WTC11 (cell line): ENCODE results near the gene TMIGD1. TPM values are rescaled to one million over a fixed set of nuclear protein-coding genes. Genes with fewer than 3 reads are reported as not detected.

ENCODE experiments used
- ATAC-seq: fragments of 200-7000 bp; cut with Tn5 transposase; 2 replicates; pipeline ENCODE4 v1.10.0; 2021; ENCODE audit warnings: mild to moderate bottlenecking, moderate library complexity
- CTCF ChIA-PET: fragments of 300-600 bp; sonication (Branson Sonifier 250); formaldehyde crosslinking; loops from one replicate; lab custom pipeline; 2021; ENCODE audit warnings: antibody characterized with exemption; lab: Charles Lee
- POLR2A ChIA-PET: fragments of 350-600 bp; sonication (Branson Sonifier 250); formaldehyde crosslinking; loops from one replicate; lab custom pipeline; 2021; ENCODE audit warnings: antibody characterized with exemption; lab: Charles Lee
- DNase-seq: peaks from one replicate; pipeline ENCODE4 v3.0.0; 2021; ENCODE audit warnings: low spot score
- H3K27ac Mint-ChIP-seq: 2 replicates; pipeline ENCODE4 v1.8.0; 2021; ENCODE audit warnings: mixed read lengths
- H3K27me3 Mint-ChIP-seq: 2 replicates; pipeline ENCODE4 v1.8.0; 2021; ENCODE audit warnings: low read depth, mild to moderate bottlenecking, moderate library complexity, mixed read lengths
- H3K36me3 Mint-ChIP-seq: 2 replicates; pipeline ENCODE4 v1.8.0; 2021; ENCODE audit warnings: mixed read lengths
- H3K4me1 Mint-ChIP-seq: 2 replicates; pipeline ENCODE4 v1.8.0; 2022; ENCODE audit warnings: mixed read lengths
- H3K4me3 Mint-ChIP-seq: 2 replicates; pipeline ENCODE4 v1.8.0; 2021; ENCODE audit warnings: mild to moderate bottlenecking, moderate library complexity, mixed read lengths
- H3K9me3 Mint-ChIP-seq: 2 replicates; pipeline ENCODE4 v1.8.0; 2021; ENCODE audit warnings: mixed read lengths
- ARID4B ChIP-seq: sonication (generic); formaldehyde crosslinking; IDR thresholded peaks from 2 replicates; pipeline ENCODE4 v1.8.0; 2023; ENCODE audit warnings: missing genetic modification reagents, mild to moderate bottlenecking, borderline replicate concordance
- CBFB ChIP-seq: sonication (generic); formaldehyde crosslinking; IDR thresholded peaks from 2 replicates; pipeline ENCODE4 v1.8.1; 2022; ENCODE audit warnings: mild to moderate bottlenecking, low read depth, missing genetic modification reagents
- CDX4 ChIP-seq: fragments of 250-450 bp; sonication (Bioruptor Pico); IDR thresholded peaks from 2 replicates; pipeline ENCODE4 v1.9.0; 2021; ENCODE audit warnings: moderate library complexity, mild to moderate bottlenecking, inconsistent platforms, borderline replicate concordance
- FOXP1 ChIP-seq: sonication (generic); formaldehyde crosslinking; IDR thresholded peaks from 2 replicates; pipeline ENCODE4 v1.8.0; 2022; ENCODE audit warnings: missing genetic modification reagents, mild to moderate bottlenecking, moderate library complexity, borderline replicate concordance
- HMGA2 ChIP-seq: fragments of 250-450 bp; sonication (Bioruptor Pico); IDR thresholded peaks from 2 replicates; pipeline ENCODE4 v1.4.0; 2021; ENCODE audit warnings: mild to moderate bottlenecking, moderate library complexity
- JAZF1 ChIP-seq: fragments of 250-450 bp; sonication (Bioruptor Pico); IDR thresholded peaks from 2 replicates; pipeline ENCODE4 v1.9.0; 2021; ENCODE audit warnings: moderate library complexity, mild to moderate bottlenecking, inconsistent platforms
- KAT7 ChIP-seq: sonication (generic); formaldehyde crosslinking; IDR thresholded peaks from 2 replicates; pipeline ENCODE4 v1.8.1; 2023; ENCODE audit warnings: missing genetic modification reagents, mild to moderate bottlenecking, borderline replicate concordance
- NR1H2 ChIP-seq: sonication (generic); formaldehyde crosslinking; IDR thresholded peaks from 2 replicates; pipeline ENCODE4 v1.9.0; 2021; ENCODE audit warnings: mild to moderate bottlenecking, moderate library complexity, missing genetic modification reagents
- PRDM15 ChIP-seq: sonication (generic); formaldehyde crosslinking; IDR thresholded peaks from 2 replicates; pipeline ENCODE4 v1.8.0; 2022; ENCODE audit warnings: missing genetic modification reagents
- RELA ChIP-seq: sonication (generic); formaldehyde crosslinking; IDR thresholded peaks from 2 replicates; pipeline ENCODE4 v1.8.1; 2022; ENCODE audit warnings: missing genetic modification reagents, mild to moderate bottlenecking, borderline replicate concordance
- SMAD3 ChIP-seq: sonication (generic); formaldehyde crosslinking; IDR thresholded peaks from 2 replicates; pipeline ENCODE4 v1.8.0; 2022; ENCODE audit warnings: missing genetic modification reagents, mild to moderate bottlenecking, borderline replicate concordance
- USF2 ChIP-seq: sonication (generic); formaldehyde crosslinking; IDR thresholded peaks from 2 replicates; pipeline ENCODE4 v1.8.1; 2023; ENCODE audit warnings: mild to moderate bottlenecking, missing genetic modification reagents, moderate library complexity
- ZMAT4 ChIP-seq: fragments of 250-450 bp; sonication (Bioruptor Pico); IDR thresholded peaks from 2 replicates; pipeline ENCODE4 v1.9.0; 2021; ENCODE audit warnings: mild to moderate bottlenecking
- ZNF317 ChIP-seq: sonication (generic); formaldehyde crosslinking; IDR thresholded peaks from 2 replicates; pipeline ENCODE4 v1.8.1; 2023; ENCODE audit warnings: low read depth, mild to moderate bottlenecking, moderate library complexity, missing genetic modification reagents, borderline replicate concordance
- ZNF423 ChIP-seq: fragments of 250-450 bp; sonication (Bioruptor Pico); IDR thresholded peaks from 2 replicates; pipeline ENCODE4 v2.1.2; 2022; ENCODE audit warnings: mild to moderate bottlenecking, moderate library complexity
- ZNF671 ChIP-seq: fragments of 250-450 bp; sonication (Bioruptor Pico); IDR thresholded peaks from 2 replicates; pipeline ENCODE4 v1.8.0; 2021; ENCODE audit warnings: mild to moderate bottlenecking
- total RNA-seq: library from RNA; stranded (reverse); gene quantifications from 3 replicates; pipeline ENCODE4 v1.2.3, GENCODE V29; 2021

Gene TMIGD1
- total RNA-seq, 1 experiment from 2014 or later: not detected

GRCh38 chr17:30314474-30314873 is 19.4 kb downstream of the TMIGD1 start:
- H3K27me3 Mint-ChIP-seq: no peaks in the 10 kb centered on the region
- no peaks in the 10 kb centered on the region for H3K9me3 Mint-ChIP-seq
- TF ChIP-seq RELA (CRISPR knock-in tag) (no peak), ZNF671 (CRISPR knock-in tag) (no peak), KAT7 (CRISPR knock-in tag) (no peak)
- DNase-seq (no peak), ATAC-seq (no peak)
- H3K27ac Mint-ChIP-seq: no peak overlapping the region
- CTCF ChIA-PET: interaction anchor here (0.6 kb wide), 1 partner anchor 22 kb away, joined by 4 read pairs; no protein-coding TSS in a partner anchor
- no peaks in the 10 kb centered on the region for H3K36me3 Mint-ChIP-seq
- POLR2A ChIA-PET: no interaction called here
- no peak overlapping the region for H3K4me3 Mint-ChIP-seq
- no peaks in the 10 kb centered on the region for H3K4me1 Mint-ChIP-seq

GRCh38 chr17:30312226-30312625 is 21.6 kb downstream of the TMIGD1 start:
- Mint-ChIP-seq H3K9me3 (no peaks in the 10 kb centered on the region), H3K4me3 (no peak overlapping the region), H3K27ac (no peak overlapping the region), H3K27me3 (no peaks in the 10 kb centered on the region), H3K36me3 (no peaks in the 10 kb centered on the region), H3K4me1 (no peaks in the 10 kb centered on the region)
- no peak for DNase-seq
- ChIA-PET POLR2A (no interaction called here), CTCF (no interaction called here)
- ATAC-seq: no peak
- 0 out of 2 replicates have a peak, but pooled peaks have one; percentile 22 for TF ChIP-seq PRDM15 (CRISPR knock-in tag)
- no peak for TF ChIP-seq HMGA2

GRCh38 chr17:30310562-30310961 is 23.3 kb downstream of the TMIGD1 start:
- Mint-ChIP-seq H3K27ac (no peak overlapping the region), H3K4me1 (no peaks in the 10 kb centered on the region), H3K36me3 (no peaks in the 10 kb centered on the region), H3K9me3 (no peaks in the 10 kb centered on the region), H3K27me3 (no peaks in the 10 kb centered on the region), H3K4me3 (no peak overlapping the region)
- TF ChIP-seq ZNF317 (CRISPR knock-in tag): no peak
- no peak for TF ChIP-seq ZMAT4
- no peak for TF ChIP-seq ZNF423 (CRISPR knock-in tag)
- no peak for TF ChIP-seq USF2 (CRISPR knock-in tag)
- TF ChIP-seq NR1H2: no peak
- TF ChIP-seq CDX4 (CRISPR knock-in tag): no peak
- TF ChIP-seq FOXP1 (CRISPR knock-in tag): no peak
- TF ChIP-seq CBFB (CRISPR knock-in tag): no peak
- no peak for TF ChIP-seq SMAD3 (CRISPR knock-in tag)
- TF ChIP-seq ARID4B (CRISPR knock-in tag): no peak
- no peak for TF ChIP-seq JAZF1
- ATAC-seq: no peak
- POLR2A ChIA-PET: no interaction called here
- CTCF ChIA-PET: no interaction called here
- DNase-seq: no peak
